ENCODE measurements around the gene CNKSR2. TPM values are rescaled to one million over a fixed set of nuclear protein-coding genes. Genes with fewer than 3 reads are reported as not detected.

Gene CNKSR2
- total RNA-seq, 1 experiment from 2014 or later = 2.0 TPM

DNA sequence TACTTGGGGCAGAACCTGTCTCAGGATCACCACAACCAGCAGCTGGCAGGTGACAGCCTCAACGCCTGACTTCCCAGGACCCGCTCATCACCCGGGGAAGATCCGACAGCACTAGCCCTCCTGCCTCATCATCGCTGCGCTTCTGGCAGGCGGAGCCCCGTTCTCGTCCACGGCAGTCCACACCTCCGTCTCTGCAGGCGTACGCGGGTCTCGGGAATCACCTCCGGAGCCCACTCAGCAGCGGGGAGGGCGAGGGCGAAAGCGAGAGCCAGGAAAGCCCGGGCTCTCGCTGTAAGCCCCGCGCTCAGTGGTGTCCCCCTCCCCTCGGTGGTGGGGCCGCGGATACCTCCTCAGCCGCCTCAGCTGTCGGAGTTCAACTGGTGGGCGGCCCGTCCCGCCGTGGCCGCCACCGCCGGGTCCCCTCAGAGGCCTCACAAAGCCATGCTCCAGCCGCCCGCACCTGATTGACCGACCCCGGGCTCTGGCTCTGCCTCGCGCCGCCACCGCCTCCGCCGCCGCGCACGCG, 518 bp upstream of the CNKSR2 start:
- peak overlapping the region; percentile 66 for H3K4me3 ChIP-seq (ENCODE audit: low read length)
- no peaks in the 10 kb centered on the region for H3K9me2 ChIP-seq (replicated peaks; ENCODE audit: low read length)
- POLR2A ChIA-PET (ENCODE audit: unreplicated experiment) = no interaction called here
- peak overlapping the region; percentile 69 for H2AFZ ChIP-seq (ENCODE audit: low read length)
- no peak overlapping the region for H3K27ac ChIP-seq (ENCODE audit: low read length)
- TF ChIP-seq EZH2 (IDR thresholded peaks at IDR 0.05; ENCODE audit: low read length, unreplicated experiment) = no peak
- TF ChIP-seq CTCF (conservative IDR thresholded peaks at IDR 0.05; ENCODE audit: low read depth, low read length) = no peak
- no peak for TF ChIP-seq EZH2phosphoT487 (IDR thresholded peaks at IDR 0.05; ENCODE audit: borderline replicate concordance, low read length)
- DNase-seq (no peak), ATAC-seq (peak; percentile 58)
- no peak overlapping the region for H3K9ac ChIP-seq (ENCODE audit: low read length)
- CTCF ChIA-PET = no interaction called here
- H3K27me3 ChIP-seq (ENCODE audit: low read length) = peaks cover 52% of the 10 kb centered on the region
- H3F3A ChIP-seq (ENCODE audit: low read length, unreplicated experiment) = no peaks in the 10 kb centered on the region
- H3K36me3 ChIP-seq (ENCODE audit: low read depth, low read length) = no peaks in the 10 kb centered on the region
- peak overlapping the region; percentile 75 for H3K4me2 ChIP-seq (ENCODE audit: low read length)
- no TSS peak for BruUV-seq (replicated peaks)
- no peaks in the 10 kb centered on the region for H4K20me1 ChIP-seq (ENCODE audit: low read length)
- intact Hi-C loops (cut with micrococcal nuclease) = loop anchor here (10.0 kb wide), 1 partner anchor 849 kb away; no protein-coding TSS in a partner anchor
- H3K4me1 ChIP-seq (ENCODE audit: insufficient read depth, low read length) = no peaks in the 10 kb centered on the region
- H3K9me3 ChIP-seq (ENCODE audit: low read length) = no peaks in the 10 kb centered on the region
- H3K79me2 ChIP-seq (ENCODE audit: low read length) = no peaks in the 10 kb centered on the region

DNA sequence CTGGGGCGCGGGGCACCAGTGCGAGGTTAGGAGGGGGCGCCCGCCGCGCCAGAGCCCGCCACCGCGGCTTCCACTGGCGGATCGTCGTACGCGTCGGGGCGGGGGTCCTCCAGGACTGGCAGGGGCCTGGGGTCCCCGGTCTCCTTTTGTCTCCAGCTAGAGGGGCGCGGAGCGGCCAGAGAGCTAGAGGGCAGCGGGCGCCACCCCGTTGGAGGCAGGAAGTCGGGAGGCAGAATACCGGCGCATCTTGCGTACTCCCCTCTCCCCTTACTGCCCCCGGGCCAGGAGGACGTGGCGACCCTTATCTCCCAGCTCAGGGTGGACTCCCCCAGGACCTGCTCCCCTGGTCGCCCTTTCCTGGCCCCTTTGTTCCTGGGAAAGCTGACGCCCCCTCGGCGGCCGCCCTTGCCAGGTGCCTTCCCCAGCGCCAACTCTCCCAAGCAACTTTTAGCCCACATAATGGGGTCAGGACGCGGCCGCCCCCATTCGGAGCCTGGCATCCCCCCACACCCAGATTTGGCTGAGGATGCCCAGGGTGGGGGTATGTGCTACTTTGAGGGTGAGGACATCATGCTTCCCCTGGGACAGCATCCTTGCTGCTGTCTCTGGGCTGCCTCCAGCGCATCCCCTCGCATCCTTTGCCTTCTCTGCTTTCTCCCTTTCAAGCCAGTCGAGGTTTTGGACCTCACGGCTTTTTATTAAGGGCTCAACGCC, 933 bp downstream of the CNKSR2 start:
- intact Hi-C loops (cut with micrococcal nuclease) = loop anchor here (10.0 kb wide), 1 partner anchor 850 kb away; no protein-coding TSS in a partner anchor
- Histone ChIP-seq H3K9me3 (ENCODE audit: low read length) (no peaks in the 10 kb centered on the region), H3K27me3 (ENCODE audit: low read length) (peaks cover 52% of the 10 kb centered on the region), H3K79me2 (ENCODE audit: low read length) (no peaks in the 10 kb centered on the region), H3K9me2 (replicated peaks; ENCODE audit: low read length) (no peaks in the 10 kb centered on the region), H3K4me3 (ENCODE audit: low read length) (peak overlapping the region; percentile 66), H3K36me3 (ENCODE audit: low read depth, low read length) (no peaks in the 10 kb centered on the region), H4K20me1 (ENCODE audit: low read length) (no peaks in the 10 kb centered on the region), H3K9ac (ENCODE audit: low read length) (no peak overlapping the region), H2AFZ (ENCODE audit: low read length) (peak overlapping the region; percentile 77), H3K27ac (ENCODE audit: low read length) (no peak overlapping the region), H3K4me2 (ENCODE audit: low read length) (peak overlapping the region; percentile 89), H3F3A (ENCODE audit: low read length, unreplicated experiment) (no peaks in the 10 kb centered on the region), H3K4me1 (ENCODE audit: insufficient read depth, low read length) (no peaks in the 10 kb centered on the region)
- DNase-seq (no peak), ATAC-seq (0 out of 2 replicates have a peak, but pooled peaks have one; percentile 10)
- ChIA-PET POLR2A (ENCODE audit: unreplicated experiment) (no interaction called here), CTCF (no interaction called here)
- no TSS peak for BruUV-seq (replicated peaks)
- TF ChIP-seq EZH2phosphoT487 (IDR thresholded peaks at IDR 0.05; ENCODE audit: borderline replicate concordance, low read length) = no peak
- TF ChIP-seq EZH2 (IDR thresholded peaks at IDR 0.05; ENCODE audit: low read length, unreplicated experiment) = peak; percentile 67

DNA sequence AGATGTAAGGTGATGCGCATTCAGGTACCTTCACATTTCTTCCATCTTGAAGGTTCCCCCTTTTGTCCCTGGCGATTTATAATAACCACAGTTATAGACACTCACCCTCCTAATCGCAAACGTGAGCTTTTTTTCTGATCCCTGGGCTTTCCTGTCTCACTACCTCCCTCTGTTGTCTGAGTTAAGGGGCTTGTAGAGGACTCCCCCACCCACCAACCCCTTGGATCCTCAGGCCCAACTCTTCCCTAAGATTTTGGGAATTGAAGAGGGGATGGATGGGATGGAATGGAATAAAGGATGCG, 1.4 kb downstream of the CNKSR2 start:
- no peak overlapping the region for H3K4me2 ChIP-seq (ENCODE audit: low read length)
- H3K9me2 ChIP-seq (replicated peaks; ENCODE audit: low read length) = no peaks in the 10 kb centered on the region
- no peaks in the 10 kb centered on the region for H3K36me3 ChIP-seq (ENCODE audit: low read depth, low read length)
- H3K79me2 ChIP-seq (ENCODE audit: low read length) = no peaks in the 10 kb centered on the region
- peaks cover 52% of the 10 kb centered on the region for H3K27me3 ChIP-seq (ENCODE audit: low read length)
- H3F3A ChIP-seq (ENCODE audit: low read length, unreplicated experiment) = no peaks in the 10 kb centered on the region
- BruUV-seq (replicated peaks) = no TSS peak
- ATAC-seq = no peak
- no peak for DNase-seq
- no peaks in the 10 kb centered on the region for H3K4me1 ChIP-seq (ENCODE audit: insufficient read depth, low read length)
- no peak overlapping the region for H3K27ac ChIP-seq (ENCODE audit: low read length)
- H2AFZ ChIP-seq (ENCODE audit: low read length) = no peak overlapping the region
- ChIA-PET POLR2A (ENCODE audit: unreplicated experiment) (no interaction called here), CTCF (no interaction called here)
- TF ChIP-seq EZH2 (IDR thresholded peaks at IDR 0.05; ENCODE audit: low read length, unreplicated experiment) = no peak
- H3K9ac ChIP-seq (ENCODE audit: low read length) = no peak overlapping the region
- no peak overlapping the region; the same call in 1 of the 2 replicates for H3K4me3 ChIP-seq (ENCODE audit: low read length)
- no peaks in the 10 kb centered on the region for H4K20me1 ChIP-seq (ENCODE audit: low read length)
- intact Hi-C loops (cut with micrococcal nuclease) = loop anchor here (10.0 kb wide), 1 partner anchor 851 kb away; no protein-coding TSS in a partner anchor
- no peaks in the 10 kb centered on the region for H3K9me3 ChIP-seq (ENCODE audit: low read length)

Data from PC-3 (cell line).